NCI-H1048 (cell line): ENCODE data around the gene TOR3A.
"Not testable (repeated sequence)": the region's sequence is repeated elsewhere in the genome, so short reads cannot be mapped to it uniquely, and the experiment has no call there.

ENCODE experiments used
- DNase-seq: peaks from one replicate; lab custom pipeline; 2025; lab: John Stamatoyannopoulos, UW

TOR3A gene

GRCh38 chr1:179108644-179109043, 26.8 kb downstream of the TOR3A start:
- no peak for DNase-seq

DNA sequence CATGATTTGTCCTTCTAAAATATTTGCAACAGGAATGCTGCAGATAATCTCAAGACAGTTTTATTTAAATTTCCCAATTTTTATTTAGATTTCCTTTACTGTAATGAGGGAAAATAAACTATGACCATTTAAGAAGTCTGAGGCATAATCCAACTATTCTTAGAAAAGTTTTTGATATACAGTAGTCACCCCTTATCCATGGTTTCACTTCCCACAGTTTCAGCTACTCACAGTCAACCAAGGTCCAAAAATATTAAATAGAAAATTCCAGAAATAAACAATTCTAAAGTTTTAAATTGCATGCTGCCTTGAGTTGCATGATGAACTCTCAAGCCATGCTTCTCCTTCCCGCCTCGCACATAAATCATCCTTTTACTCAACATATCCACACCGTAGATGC, 33.3 kb downstream of the TOR3A start:
- DNase-seq = no peak

DNA sequence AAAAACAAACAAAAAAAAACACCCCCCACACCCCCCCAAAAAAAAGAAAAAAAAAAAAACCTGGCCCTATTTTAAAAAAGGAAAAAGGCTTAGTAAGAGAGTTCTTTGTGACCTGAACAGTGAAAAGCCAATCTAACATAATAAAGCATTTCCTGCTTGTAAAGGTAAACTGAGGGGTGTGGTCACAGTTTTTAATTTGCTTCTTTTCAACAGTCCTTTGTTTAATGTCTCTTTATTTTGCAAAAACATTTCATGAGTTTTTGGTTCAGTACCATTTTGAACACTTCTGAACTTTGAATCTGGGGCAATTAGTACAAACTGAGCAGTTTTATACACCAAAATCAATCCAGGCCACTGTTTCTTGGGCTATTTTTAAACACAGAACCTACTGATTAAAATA, 37.6 kb downstream of the TOR3A start:
- no peak for DNase-seq

DNA sequence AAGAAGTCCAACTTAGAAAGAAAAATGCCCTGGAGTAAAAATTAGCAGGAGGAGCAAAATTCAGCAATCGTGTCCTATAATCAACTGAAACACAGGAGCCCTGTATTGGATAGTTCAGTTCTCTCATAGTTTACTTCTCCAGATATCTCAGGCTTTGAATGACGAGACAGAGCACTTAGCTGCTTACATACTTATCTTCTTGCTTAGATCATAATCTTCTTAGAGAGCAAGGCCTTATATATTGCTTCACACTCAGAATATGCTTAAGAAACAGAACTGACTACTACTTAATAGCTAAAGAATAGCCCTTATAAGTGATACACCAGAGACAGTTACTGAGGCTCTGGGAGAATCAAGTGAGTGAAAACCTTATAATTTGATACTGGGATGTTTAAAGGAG, 38.9 kb downstream of the TOR3A start:
- no peak for DNase-seq

DNA sequence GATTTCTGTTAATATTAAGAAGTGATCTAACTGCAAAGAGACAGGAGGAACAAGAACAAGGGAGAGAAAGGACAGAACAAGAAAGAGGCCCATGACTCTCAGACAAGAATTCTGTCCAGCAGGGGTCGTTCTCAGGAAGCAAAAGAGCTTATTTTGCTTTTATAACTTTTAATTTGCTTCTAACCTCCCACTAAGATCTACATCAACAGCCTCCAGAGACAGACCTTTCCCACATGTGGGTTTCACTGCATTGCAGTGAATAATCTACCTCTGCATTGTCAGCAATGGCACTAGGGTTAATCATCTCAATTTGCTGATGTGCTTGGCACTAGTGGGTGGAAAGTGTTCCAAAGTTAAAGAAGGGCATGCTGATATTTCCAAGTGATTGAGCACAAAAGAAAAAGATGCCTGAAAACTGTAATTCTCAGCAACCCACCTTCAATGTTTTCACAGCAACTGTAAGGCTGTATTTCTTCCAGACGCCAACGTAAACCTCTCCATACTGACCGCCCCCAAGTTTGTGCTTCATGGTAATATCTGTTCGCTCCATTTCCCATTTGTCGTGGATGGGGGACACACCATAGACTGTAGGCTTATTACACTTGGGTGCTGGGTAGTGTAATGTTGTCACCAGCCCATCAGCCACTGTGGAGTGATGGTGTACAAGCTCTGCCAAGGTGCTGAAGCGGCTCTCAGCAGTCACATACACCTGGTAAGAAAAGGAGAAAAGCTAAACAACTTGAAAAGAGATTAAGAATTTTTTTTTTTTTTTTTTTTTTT, 39.5 kb downstream of the TOR3A start:
- DNase-seq = peak; percentile 13

DNA sequence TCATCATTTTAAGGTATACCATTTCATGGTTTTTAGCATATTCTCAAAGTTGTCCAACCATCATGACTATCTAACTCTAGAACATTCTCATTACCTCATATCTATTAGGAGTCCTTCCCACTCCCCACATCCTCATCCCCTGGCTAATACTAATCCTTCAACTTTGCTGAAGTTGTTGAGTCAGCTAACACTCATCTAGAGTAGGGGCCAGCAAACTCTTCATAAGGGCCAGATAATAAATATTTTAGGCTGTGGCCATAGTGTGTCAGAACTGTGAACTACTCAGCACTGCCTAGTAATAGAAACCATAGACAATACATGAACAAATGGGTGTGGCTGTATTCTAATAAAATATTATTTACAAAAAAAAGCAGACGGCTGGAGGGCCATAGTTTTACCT, 43.0 kb downstream of the TOR3A start:
- DNase-seq = no peak

DNA sequence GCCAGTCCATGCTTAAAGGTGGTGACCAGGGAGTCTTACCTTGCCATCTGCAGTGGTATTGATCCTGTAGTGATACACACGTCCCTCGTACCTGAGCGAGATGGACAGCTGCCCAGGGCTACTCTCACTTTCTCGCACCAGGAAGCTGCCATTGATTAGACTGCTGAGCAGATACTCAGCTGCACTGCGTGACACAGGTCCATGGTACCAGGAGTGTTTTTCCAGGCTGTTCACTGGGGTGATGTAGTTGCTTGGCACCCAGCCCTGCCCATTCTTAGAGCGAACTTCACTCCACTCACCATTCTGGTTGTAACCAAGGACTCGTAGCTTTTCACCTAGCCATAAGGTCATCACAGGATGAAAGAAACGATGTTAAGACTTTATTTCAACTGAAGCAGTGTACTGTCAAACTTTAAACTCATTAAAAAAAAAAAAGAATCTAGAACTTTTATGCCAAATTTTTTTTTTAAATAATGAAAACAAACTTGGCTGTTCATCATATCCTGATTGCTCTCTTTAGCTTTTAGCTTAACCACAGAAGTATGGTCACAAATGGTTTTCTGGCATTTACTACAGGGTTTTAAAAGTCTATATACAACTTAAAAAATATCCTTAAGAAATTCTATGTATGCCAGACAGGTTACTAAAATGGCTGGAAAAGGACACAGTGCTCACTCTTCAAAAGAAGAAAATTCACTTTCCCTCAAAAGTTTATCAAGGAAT, 44.6 kb downstream of the TOR3A start:
- no peak for DNase-seq

DNA sequence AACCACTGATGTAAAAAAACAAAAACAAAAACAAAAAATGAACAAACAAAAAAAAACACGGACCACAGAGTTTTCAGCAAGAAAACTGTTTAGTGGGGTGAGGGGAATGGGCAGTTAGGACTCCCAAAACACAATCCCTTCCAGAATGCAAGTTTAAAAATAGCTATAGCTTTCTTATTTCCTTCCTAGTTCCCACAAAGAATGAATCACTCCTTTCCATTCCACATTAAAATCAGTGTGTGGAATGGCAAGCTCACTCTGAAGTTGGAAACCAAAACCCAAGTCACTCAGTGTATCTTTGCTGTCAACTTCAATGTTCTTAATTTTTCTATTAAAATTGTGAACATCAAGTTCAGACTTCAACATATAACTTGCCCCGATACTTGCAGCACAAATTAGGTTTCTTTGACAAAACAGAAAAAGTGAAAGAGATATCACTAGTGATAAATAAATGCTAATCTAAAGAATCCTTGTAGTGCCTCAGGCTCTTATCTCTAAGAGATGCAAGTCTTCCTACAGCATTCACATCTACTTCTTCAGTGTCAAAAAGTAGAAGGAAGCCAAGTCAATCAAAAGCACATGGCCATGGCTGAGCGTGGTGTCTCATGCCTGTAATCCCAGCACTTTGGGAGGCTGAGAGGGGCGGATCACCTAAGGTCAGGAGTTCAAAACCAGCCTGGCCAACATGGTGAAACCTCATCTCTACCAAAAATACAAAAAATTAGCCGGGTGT, 45.5 kb downstream of the TOR3A start:
- DNase-seq = no peak

- no peak for DNase-seq
These were observed 46.6 kb downstream of the TOR3A start for GRCh38 chr1:179128520-179128919.

DNA sequence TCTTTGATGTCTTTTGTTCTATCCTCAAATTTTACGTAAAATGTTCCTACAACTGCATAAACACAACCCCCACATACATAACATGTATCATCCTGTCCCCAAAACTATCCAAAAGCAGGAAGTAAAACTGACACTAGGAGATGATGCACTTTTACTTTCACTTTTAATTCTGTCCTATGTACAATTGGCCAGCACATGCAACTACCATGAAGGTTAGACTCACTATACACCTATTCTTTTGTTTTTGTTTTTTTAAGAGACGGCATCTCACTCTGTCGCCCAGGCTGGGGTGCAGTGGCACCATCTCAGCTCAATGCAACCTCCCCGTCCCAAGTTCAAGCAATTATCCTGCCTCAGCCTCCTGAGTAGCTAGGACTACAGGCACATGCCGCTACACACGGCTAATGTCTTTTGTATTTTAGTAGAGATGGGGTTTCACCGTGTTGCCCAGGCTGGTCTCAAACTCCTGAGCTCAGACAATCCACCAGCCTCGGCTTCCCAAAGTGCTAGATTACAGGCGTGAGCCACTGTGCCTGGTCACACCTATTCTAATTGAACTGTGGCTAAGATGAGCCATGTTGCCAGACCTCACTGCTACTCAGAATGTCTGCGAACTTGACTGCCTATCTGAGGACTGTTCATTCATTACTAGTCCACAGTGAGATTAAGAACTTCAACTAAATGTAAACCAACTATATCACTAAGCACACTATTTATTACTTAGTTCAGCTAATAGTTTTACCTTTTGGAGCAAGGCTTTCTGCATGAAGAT, 48.0 kb downstream of the TOR3A start:
- DNase-seq = no peak

DNA sequence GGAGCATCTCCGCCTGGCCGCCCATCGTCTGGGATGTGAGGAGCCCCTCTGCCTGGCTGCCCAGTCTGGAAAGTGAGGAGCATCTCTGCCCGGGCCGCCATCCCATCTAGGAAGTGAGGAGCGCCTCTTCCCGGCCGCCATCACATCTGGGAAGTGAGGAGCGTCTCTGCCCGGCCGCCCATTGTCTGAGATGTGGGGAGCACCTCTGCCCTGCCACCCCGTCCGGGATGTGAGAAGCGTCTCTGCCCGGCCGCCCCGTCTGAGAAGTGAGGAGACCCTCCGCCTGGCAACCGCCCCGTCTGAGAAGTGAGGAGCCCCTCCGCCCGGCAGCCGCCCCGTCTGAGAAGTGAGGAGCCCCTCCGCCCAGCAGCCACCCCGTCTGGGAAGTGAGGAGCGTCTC, 53.3 kb downstream of the TOR3A start:
- DNase-seq = not testable (repeated sequence)

DNA sequence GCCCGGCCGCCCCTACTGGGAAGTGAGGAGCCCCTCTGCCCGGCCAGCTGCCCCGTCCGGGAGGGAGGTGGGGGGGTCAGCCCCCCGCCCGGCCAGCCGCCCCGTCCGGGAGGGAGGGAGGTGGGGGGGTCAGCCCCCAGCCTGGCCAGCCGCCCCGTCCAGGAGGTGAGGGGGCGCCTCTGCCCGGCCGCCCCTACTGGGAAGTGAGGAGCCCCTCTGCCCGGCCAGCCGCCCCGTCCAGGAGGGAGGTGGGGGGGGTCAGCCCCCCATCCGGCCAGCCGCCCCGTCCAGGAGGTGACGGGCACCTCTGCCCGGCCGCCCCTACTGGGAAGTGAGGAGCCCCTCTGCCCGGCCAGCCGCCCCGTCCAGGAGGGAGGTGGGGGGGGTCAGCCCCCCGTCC, 53.8 kb downstream of the TOR3A start:
- DNase-seq = not testable (repeated sequence)

- no peak for DNase-seq
These were observed 55.9 kb downstream of the TOR3A start for GRCh38 chr1:179137617-179138255.

DNA sequence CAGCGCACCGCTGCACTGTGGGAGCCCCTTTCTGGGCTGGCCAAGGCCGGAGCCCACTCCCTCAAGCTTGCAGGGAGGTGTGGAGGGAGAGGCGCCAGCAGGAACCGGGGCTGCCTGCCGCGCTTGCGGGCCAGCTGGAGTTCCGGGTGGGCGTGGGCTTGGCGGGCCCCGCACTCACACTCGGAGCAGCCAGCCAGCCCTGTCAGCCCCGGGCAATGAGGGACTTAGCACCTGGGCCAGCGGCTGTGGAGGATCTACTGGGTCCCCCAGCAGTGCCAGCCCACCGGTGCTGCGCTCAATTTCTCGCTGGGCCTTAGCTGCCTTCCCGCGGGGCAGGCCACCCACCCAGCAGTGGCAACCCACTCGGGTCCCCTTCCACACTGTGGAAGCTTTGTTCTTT, 56.9 kb downstream of the TOR3A start:
- not testable (repeated sequence) for DNase-seq

DNA sequence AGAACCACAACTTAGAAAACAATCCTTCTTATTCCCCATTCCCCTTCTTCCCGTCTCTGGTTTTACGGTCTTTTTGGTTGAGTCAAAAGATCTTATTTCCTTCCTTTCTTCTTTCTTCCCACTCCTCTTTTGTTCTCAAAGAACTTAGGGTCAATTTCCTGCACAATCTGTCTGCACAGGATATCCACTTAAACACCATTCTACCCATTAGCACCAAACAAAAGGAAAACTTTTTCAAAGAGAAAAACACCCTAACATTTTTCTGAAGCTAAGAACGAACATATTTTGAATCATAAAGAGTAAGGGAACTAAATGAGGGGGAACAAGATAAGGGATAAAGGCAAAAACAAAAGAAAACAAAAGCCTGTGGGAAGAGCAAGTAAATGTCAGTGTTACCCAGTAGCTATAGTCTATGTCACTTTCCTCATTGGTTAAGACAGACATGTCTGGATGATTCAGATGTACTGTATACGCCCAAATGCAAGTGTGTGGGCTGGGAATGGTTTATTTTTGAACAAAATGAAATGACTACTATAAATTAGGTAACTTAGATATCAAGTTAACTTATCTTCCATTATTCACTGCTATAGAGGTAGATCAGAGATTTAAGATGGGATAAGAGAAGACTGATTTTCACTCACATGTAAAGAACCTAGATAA, 59.9 kb downstream of the TOR3A start:
- DNase-seq = no peak

GRCh38 chr1:179142889-179143299, 61.0 kb downstream of the TOR3A start:
- DNase-seq = no peak

- no peak for DNase-seq
These were observed 61.5 kb downstream of the TOR3A start for GRCh38 chr1:179143322-179143721.

DNA sequence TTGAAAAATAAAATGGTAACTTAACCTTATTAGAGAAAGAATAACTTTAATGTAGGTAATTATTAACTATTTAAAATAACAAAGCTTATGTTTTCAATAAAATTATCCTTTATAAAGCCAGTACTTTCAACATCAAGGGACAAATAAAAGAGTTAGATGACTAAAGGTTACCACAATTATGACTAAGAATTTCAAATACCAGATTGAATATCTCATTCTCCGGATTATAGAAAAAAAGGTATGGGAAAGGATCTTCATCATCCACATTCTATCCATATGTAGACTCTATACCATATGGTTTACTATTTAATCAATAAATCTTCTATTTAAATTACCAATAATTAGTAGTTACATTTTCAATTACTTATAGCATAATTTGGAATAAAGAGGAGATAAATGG, 62.8 kb downstream of the TOR3A start:
- no peak for DNase-seq

DNA sequence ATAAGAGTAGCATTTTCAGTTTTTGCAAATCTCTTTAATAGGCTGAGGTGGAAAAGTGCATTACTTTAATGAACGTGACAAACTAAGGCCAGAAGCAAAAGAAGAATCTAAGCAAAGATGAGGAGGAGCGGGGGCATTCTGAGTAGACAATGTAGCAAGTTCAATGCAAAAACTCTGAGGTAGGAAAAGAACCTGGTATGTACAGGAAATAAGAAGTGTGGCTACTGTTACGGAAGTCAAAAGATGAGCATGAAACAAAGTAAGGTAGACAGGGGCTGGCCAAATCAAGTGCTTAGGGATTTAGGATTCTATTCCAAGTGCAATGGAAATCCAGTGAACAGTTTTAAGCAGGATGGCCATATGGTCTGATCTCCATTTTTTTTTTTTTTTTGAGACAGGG, 63.7 kb downstream of the TOR3A start:
- no peak for DNase-seq
